GM18951 (cell line): ENCODE results near the gene ZNF831.

ENCODE experiments used
- POLR2A ChIP-seq: IDR thresholded peaks from 4 replicates; pipeline ENCODE4 v1.6.1; 2011; ENCODE audit warnings: mild to moderate bottlenecking; ENCODE audit not compliant: insufficient read length, insufficient read depth; ENCODE audit errors: extremely low read depth
- in situ Hi-C: fragments of 300-500 bp; cut with MboI; formaldehyde crosslinking; loops from one replicate; pipeline ENCODE4 v1.12.0; 2022; ENCODE audit warnings: low sequenced_read_pairs, mixed read lengths, inconsistent platforms; ENCODE audit not compliant: unreplicated experiment

The ZNF831 gene

DNA sequence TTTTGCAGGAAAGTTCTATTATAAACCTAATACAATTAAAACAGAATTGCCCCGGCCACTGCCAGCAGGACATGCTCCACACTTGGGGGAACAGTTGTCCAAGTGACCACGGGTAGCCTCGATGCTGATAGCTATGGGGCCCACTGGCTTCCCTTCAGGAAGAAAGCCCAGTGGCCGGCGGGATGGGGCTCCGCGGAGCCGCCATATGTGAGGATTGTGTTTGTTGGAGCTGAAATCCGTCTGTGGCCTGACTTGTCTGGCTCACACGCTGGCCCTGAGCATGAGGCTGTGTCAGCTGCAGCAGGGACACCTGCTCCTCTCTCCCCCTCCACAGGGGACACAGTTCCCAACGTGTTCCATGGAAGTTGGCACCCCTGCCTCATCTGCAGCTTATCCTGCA, 46.6 kb downstream of the ZNF831 start:
- no peak for TF ChIP-seq POLR2A
- in situ Hi-C loops = no loop called here

DNA sequence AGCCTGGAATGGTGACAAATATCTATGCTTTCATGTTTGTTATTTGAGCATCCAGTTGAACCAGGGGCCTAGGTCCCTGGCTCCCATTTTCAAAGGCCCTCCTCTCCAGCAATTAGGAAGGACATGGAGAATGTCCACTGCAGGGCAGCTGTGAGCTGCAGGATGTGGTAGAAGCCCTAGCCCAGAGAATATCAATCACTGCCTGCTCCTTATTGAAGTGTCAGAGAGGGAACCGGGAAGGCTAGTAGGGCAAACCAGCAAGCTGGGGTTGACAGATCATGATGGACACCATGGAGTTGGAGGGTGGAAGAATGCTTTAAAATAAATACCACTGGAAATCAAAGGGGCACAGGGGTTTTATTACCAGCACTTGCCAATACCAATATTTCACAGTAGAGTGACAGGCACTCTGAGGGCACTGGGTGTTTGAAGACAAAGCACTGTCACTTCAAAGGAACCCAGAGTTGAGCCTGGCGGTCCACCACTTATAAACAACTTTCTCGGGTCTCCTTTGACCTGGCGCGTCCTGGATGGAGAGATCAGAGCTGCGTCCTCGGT, 47.7 kb downstream of the ZNF831 start:
- in situ Hi-C loops = no loop called here

DNA sequence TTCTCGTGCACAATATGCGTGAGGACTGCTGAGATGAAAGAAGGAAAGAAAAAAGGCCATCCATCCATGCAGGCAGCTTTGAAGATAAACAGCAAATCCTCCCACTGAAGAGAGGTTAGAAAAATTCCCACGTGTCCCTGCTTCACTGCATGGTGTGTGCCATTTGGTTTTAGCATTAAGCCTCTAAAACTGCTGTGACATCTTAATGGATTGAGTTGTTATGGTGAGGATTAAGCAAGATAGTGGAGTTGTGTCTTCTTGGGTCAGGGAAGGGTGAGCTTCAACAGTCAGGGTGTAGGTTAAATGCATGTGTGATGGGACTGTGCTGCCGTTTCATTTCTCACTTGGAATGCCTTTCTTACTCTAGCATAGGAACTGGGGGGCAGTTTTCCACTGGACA, 50.5 kb downstream of the ZNF831 start:
- no peak for TF ChIP-seq POLR2A
- in situ Hi-C loops = no loop called here

More for the DNA sequence above, 47.7 kb downstream of the ZNF831 start:
- TF ChIP-seq POLR2A = no peak

DNA sequence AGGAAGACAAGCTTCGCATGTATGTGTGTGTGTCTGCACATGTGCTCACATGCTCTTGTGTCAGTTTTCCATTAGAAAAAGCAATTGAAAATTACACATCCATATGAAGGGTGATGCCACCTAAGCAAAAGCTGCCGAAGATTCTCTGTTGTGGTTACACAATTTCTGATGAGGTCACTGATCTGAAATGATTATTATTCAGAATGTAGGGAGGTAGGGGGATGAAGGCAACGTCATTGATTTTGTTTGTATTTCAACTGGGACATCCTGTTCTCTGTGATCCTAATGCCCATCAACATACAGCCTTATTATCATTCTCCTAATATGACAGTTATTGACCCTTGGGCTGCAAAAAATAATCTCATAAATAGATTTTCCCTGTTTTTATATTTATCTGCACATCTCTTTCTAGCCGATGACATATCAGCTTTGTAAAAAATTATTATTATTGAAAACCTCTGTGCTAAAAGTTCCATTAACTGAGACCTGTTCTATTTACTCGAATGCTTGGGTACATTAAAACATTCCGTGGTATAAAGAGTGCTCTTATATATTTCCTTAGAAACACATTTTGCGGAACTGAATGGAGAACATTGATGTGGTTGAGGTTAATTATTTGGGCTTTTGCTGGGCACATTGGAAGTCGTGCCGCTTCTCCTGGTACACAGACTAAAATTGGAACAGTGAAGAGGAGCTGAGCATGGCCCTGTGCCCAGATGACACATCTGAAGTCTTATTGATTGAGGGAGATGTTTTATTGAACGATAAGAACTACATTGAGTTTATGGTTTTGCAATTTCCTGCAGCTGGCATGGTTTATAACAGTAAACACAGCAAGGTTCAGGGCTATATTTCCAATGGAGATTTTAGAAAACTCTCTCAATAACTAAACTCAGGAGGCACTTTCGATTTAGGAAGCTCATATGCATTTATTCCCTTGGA, 51.3 kb downstream of the ZNF831 start:
- in situ Hi-C loops = no loop called here
- no peak for TF ChIP-seq POLR2A

DNA sequence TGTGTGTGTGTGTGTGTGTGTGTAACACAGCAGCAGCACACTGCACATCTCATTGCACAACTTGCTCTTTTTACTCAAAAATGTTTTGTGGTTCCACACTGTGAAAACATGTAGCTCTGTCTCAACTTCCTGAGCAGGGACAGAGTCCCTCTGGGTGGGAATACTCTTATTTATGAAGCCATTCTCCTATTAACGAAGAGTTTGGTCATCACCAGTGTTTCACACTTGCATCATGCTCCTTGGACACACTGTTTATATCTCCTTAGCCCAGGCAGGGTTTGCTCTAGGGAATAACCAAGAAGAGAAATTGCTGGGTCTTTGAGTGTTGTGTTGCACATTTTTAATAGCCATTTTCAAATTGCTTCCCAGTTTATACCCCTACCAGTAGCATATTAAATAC, 53.6 kb downstream of the ZNF831 start:
- TF ChIP-seq POLR2A = no peak
- in situ Hi-C loops = no loop called here

DNA sequence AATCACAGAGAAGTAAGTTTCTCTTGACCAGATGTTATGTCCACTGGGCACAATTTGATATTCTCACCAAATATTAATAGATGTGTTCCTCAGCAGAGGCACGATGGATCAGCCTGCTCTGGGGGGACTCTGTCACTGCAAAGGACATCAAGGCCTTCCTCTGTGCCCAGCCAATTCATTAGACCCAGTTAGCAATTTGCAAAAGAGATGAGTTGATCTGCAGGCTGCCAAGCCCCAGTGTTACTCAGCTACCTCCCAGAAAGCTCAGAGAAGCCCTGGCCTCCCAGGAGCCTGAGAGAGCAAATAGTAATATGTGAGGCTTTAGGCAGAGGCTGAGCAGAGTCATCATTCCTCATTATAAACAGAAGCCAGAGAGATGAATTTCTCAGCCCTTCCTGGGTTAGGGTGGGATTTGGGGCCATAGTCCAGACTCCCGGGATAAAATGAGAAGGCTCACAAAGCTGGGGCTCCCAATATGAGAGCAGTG, 54.2 kb downstream of the ZNF831 start:
- in situ Hi-C loops = no loop called here

DNA sequence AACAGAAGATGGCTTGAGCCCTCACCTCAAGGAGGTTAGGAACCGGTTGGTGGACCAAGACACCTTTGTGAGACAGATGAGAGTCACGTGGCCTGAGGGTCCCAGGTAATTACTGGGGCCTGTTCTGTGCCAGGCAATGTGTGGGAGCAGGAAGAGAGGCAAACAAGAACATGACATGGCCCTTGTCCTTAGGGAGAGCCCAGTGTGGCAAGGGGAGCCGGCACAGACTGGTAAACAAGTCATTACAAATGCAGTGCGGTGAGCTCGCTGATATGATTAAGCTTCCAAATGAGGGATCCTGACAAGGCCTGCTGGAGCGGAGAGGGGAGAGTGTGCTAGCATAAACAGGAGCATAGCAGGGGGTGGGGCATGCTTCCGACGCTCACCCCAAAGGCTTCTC, 55.6 kb downstream of the ZNF831 start:
- TF ChIP-seq POLR2A = no peak
- in situ Hi-C loops = no loop called here

More for the DNA sequence above, 54.2 kb downstream of the ZNF831 start:
- no peak for TF ChIP-seq POLR2A

DNA sequence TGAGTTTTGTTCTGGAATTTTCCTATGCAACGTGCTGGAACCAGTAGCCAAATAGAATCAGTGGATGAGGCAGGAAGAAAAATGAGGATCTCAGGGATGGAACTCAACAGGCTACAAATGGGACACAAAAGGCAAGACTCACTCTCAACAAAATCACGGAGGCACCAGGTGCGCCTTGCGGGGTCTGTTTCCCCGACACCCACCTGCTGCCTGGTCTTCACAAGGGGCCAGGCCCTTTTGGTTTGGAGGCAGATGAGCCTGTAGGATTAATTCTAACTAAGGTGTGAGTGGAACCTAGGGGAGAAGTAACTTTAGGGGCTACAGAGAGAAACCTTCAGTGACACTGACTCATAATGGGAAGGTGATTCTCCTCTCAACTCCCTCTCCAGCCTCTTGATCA, 56.5 kb downstream of the ZNF831 start:
- in situ Hi-C loops = no loop called here
- TF ChIP-seq POLR2A = no peak

DNA sequence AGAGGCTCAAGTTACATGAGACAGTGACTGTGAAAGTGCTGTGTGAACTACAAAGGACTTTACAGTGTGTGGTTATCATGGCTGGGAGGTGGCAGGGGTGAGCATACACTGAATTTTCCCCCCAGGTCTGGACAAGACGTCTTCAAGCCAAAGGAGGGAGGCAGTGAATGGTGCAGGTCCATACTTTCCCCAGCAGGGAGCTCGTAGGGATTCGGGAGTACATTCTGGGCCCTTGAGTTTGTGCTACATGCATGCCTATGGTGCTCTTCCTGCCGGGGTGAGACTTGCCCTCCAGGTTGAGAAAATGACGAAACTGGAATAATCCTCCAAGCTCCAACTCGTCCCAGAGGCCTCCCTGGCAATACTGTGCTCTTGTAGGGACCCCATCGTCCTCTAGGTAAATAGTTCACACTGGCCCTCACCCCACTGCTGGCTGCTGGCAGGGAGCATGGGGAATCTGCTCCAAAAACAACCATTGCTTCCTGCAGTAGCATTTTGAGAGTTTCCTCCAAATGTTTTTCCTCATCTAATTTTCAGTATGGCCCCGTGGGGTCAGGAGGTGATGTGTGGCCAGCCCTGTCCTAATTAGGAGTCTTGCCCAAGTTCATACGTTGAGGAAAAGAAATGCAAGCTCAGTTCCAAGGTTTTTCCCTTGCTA, 57.6 kb downstream of the ZNF831 start:
- TF ChIP-seq POLR2A = no peak
- in situ Hi-C loops = no loop called here

DNA sequence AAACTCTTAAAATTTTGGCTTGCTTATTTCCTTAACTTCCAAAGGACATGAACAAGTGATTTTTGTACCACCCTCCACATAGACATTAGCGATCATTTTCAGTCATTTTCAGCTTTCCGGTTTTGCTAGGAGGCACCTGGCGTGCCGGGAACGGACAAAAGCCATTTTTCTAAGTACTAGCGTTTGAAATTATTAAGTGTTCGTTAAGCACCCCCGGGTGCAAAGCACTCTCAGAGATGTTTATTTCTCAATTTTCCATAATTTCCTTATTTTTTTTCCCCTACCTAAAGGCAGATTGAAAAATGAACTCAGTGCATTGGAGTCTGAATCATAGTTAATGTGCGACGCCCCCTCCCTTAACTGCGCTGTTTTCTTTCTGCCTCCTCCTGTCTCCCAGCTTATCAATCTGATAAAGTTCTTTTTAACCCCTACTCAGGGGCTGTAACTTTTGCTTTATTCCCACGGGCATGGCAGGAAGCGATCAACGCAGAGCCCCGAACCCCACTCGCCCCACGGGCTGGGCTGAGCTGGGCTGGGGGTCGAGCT, 58.2 kb downstream of the ZNF831 start:
- in situ Hi-C loops = no loop called here
- TF ChIP-seq POLR2A = no peak

DNA sequence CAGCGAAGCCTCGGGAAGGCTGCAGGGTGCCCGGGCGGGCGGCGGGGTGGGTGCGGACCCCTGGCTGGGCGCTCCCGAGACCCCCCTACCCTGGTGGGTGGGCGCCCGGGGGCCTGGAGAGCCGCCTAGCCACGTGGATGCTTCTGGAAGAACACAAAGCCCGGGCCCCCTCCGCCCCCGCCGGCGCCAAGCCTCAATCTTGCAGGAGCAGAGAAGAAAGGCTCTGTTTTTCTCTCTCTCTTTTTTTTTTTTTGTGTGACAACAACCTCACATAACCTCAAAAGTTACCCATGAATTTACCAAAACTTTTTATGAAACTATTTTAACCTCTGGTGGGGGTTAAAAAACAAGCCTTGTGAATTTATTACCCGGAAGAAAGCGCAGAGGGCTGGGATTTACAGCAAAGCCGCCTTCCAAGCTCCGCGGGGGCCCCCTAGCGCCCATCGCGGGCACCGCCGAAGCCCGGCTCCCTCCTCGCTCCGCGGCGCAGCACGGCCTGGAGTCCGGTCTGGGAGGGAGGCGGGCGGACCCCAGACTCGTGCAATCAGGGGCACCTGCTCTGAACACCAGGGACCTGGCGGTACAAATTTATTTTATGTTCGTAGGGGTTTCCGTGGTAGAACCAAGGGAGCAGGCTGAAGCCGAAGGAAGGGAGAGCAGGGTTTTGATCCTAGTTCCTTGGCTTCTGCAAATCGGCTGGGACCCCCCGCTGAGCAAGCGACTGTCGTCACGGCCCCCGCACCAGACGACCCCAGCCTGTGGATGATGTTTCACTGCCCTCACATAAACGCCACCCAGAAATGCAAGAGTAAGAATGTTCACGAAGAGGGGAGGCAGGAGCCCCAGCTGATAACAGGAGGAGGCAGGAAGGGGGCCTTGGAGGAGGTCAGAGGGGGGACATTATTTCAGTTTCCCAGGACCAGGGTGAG, 58.9 kb downstream of the ZNF831 start:
- TF ChIP-seq POLR2A = no peak
- in situ Hi-C loops = no loop called here

DNA sequence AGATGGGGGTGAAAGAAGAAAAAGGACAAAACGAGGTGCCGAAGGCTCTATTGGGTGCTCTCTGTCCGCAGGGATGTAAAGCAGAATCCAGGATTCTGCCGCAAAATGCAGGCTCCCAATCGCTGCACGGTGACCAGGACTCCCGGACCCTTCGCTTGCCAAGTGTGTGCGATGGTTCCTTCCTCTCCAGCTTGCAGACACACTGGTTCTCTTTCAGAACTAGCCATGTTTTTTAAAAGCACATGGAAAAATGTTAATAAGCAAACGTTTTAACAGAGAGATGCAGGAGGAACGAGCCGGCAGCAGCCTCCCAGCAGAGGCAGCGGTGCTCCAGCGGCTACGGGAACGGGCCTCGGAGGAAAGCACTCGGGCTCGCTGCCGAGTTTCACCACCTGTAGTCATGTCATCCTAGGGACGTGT, 59.6 kb downstream of the ZNF831 start:
- in situ Hi-C loops = no loop called here
- TF ChIP-seq POLR2A = no peak
